GM20000 (cell line): Measurements from ENCODE around the gene MAPKAPK2.

Experiments used
- DNase-seq: peaks from one replicate; pipeline ENCODE4 v3.0.0; 2012; ENCODE audit warnings: low spot score
- TF ChIP-seq, protein P1 (sequence below): IDR thresholded peaks from 2 replicates; pipeline ENCODE4 v1.5.1; 2012; ENCODE audit warnings: mild to moderate bottlenecking, control low read depth; ENCODE audit errors: extremely low read depth, missing control alignments

Gene MAPKAPK2

DNA sequence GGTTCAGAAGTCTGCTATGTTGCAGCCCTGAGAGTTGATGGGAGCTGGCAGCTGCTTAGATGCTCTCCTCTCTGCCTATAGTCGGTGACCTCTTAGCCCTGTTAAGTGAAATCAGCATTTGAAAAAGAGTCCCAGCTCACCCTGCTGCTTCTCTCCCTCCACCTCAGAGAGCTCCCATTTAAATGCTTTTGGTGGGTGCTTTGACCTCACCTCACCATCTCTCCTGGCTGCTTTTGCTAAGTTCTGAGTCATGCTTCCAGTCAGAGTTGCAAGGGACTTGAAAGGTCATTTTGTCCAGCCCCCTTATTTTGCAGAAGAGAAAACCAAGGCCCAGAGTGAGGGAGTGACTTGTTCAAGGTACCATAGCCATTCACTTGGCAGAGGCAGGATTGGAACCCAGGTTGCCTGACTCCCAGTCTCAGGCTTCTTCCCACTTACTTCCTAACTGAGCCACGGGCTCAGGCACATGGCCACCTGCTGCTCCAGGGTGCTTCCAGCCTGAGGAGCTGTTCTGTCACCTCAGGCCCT, 3.3 kb downstream of the MAPKAPK2 start:
- DNase-seq: no peak
- TF ChIP-seq, protein P1, sequence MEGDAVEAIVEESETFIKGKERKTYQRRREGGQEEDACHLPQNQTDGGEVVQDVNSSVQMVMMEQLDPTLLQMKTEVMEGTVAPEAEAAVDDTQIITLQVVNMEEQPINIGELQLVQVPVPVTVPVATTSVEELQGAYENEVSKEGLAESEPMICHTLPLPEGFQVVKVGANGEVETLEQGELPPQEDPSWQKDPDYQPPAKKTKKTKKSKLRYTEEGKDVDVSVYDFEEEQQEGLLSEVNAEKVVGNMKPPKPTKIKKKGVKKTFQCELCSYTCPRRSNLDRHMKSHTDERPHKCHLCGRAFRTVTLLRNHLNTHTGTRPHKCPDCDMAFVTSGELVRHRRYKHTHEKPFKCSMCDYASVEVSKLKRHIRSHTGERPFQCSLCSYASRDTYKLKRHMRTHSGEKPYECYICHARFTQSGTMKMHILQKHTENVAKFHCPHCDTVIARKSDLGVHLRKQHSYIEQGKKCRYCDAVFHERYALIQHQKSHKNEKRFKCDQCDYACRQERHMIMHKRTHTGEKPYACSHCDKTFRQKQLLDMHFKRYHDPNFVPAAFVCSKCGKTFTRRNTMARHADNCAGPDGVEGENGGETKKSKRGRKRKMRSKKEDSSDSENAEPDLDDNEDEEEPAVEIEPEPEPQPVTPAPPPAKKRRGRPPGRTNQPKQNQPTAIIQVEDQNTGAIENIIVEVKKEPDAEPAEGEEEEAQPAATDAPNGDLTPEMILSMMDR: no peak

DNA sequence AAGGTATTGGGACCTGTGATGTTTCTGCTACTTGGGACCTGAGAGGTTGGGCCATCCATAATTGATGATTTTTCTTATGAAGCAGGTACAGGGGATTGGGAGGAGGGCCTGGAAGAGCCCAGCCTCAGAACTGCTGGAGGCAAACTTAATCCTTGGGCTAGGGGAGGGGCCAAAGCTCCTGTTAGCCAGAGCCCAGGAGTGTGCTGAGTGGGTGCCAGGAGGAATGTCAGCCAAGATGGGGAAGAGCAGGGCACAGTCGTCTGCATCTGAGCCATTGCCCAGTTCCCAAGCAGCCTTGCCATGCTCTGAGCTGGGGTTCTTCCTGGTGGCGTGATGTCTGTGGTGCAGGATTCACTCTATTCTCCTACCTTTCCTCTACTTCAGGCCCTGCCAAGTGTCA, 5.8 kb downstream of the MAPKAPK2 start:
- no peak for DNase-seq
- TF ChIP-seq, protein P1: no peak

DNA sequence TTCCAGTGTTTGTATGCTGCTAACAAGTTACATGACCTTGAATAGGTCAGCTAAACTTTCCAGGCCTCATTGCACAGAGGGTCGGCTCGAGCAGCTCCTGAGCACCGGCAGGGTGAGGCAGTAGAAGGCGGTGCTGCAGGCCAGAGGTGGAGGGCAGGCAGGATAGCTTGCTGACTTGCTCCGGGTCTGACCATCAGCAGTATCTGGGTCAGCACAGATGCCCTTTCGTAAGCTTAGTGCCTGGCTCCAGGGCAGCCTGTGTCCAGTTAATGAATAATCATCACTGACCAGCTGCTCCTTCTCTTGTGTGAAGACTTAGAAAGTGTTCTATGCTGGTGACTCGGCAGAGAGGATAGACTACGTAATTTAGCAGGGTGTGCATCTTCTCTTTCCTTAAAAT, 6.9 kb downstream of the MAPKAPK2 start:
- TF ChIP-seq, protein P1: no peak
- no peak for DNase-seq

DNA sequence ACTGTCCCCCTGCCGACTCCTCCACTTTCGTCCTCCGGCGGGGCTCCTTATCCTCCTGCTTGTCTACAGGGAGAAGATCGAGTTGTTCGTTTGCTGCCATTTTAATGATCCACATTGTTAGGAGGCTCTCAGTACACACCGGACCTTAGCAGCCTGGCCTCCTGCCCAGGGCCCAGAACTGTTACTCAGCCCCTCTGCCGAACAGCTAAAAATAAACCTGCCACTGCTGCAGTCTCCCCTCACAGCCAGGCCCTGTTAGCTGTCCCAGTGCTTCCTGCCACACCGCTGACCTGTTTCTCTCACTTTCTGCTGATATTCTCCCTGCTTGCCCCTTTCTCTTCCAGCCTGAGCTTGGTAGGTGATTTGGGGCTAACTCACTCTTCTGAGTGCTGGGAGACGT, 8.3 kb downstream of the MAPKAPK2 start:
- TF ChIP-seq, protein P1: no peak
- DNase-seq: no peak

DNA sequence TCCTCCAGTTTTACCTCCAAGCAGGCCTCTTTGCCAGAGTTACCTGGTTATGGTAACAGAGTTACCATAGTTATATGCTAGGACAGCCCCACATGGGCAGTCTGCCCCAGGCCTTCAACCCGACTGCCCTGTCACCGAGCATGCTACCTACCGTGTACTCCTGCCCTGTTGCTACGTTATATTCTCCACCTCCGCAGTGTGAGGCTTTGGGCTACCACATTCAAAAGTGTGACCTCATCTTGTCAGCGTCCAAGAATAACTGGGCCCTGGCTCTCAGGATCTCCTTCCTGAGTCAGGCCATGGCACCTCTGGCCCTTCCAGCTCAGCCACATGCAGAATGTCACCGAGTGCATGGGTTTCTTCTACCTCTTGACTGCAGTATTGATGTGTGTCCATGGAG, 8.9 kb downstream of the MAPKAPK2 start:
- TF ChIP-seq, protein P1: no peak
- DNase-seq: no peak

DNA sequence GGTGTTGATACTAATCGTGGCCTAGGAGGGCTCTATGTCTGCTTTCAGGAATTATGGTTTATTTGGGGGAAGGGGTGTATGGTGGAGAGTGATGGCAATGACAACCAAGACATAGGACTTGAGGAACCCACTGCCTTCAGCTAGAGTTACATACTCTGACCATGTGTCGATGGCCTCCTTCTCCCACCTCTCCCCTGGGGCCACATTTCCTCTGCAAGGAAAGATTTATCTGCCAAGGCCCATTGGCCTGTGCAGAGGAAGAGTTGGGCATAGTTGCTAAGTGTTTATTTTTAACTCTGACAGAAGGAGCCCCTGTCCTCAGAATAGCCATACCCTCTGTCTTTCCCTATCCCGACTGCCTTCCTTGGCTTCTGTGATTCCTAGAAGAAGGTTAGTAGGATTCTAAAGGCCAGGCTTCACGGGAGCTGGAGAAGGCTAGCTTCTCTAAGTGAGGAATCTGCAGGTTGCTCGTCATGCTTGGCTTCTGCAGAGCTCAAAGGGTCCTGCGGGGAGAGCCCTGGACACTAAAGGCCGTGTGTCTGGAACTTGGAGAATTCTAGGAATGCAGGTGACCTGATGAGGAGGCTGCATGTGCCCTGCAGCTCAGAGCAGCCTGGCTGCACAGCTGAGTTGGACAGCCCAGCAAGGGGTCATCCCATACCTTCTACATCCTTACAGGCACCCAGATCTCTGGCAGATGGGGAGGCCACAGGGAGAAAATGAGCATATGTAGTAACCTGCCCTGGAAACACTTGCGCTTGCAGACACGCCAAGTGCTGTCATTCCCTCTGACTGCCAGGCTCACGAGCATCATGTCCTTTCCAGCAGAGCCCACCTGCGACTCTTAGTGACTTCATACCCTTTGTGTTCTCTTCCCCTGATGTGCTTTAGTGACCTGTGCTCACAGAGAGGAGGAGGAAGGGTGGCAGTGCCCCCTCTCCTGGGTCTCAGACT, 9.7 kb downstream of the MAPKAPK2 start:
- TF ChIP-seq, protein P1: no peak

DNA sequence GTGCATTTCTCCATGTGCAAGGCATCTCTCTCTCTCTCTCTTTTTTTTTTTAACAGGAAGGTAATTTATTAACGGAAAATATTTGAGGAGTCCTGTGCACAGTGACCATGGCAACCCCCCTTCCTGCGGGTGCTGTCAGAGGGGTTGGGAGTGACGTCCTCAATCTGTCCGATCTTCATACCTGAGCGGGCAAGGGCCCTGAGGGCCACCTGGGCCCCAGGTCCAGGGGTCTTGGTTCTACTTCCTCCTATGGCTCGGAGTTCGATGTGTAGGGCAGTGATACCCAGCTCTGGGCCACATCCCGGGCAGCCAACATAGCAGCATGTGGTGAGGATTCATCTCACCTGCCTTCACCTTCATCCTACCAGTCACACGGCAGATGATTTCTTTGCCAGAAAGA, 11.0 kb downstream of the MAPKAPK2 start:
- TF ChIP-seq, protein P1: no peak
- DNase-seq: no peak

More for the DNA sequence above, 9.7 kb downstream of the MAPKAPK2 start:
- DNase-seq: no peak
